OCI-LY7 (cell line): ENCODE results near the gene EID2B. TPM values are rescaled to one million over a fixed set of nuclear protein-coding genes. Genes with fewer than 3 reads are reported as not detected.

ENCODE experiments used
- BruUV-seq: library from RNA; stranded (reverse); fragments of 400-500 nt; replicated peaks from 2 replicates; lab custom pipeline; 2021; lab: Mats Ljungman, UMichigan
- CTCF ChIA-PET: fragments of 300-600 bp; sonication (Branson Sonifier 250); formaldehyde crosslinking; loops from one replicate; lab custom pipeline; 2022; ENCODE audit warnings: antibody characterized with exemption; ENCODE audit not compliant: unreplicated experiment; lab: Charles Lee
- POLR2A ChIA-PET: fragments of 300-600 bp; sonication (Branson Sonifier 250); formaldehyde crosslinking; loops from one replicate; lab custom pipeline; 2022; ENCODE audit warnings: antibody characterized with exemption; lab: Charles Lee
- DNase-seq: peaks from one replicate; pipeline ENCODE4 v3.0.0-alpha.2; 2015; ENCODE audit warnings: low spot score
- H2AFZ ChIP-seq: fragments of 200-600 bp; sonication (generic), shearing (Covaris generic); 2 replicates; pipeline ENCODE4 v1.6.1; 2014; ENCODE audit warnings: mild to moderate bottlenecking, antibody characterized with exemption, low read length, moderate library complexity
- H3K27ac ChIP-seq: fragments of 200-600 bp; sonication (generic); 2 replicates; pipeline ENCODE4 v1.5.1; 2014; ENCODE audit warnings: mixed run types, low read depth, mild to moderate bottlenecking, moderate library complexity, low read length, inconsistent platforms; ENCODE audit not compliant: poor library complexity, severe bottlenecking
- H3K36me3 ChIP-seq: fragments of 200-600 bp; sonication (generic); 2 replicates; pipeline ENCODE4 v1.6.1; 2014; ENCODE audit warnings: mild to moderate bottlenecking, antibody characterized with exemption, low read length, moderate library complexity, mixed read lengths; ENCODE audit not compliant: insufficient read depth
- H3K4me1 ChIP-seq: fragments of 200-600 bp; sonication (generic); 2 replicates; pipeline ENCODE4 v1.5.1; 2014; ENCODE audit warnings: mild to moderate bottlenecking, low read length; ENCODE audit not compliant: insufficient read depth, poor library complexity, severe bottlenecking
- H3K4me2 ChIP-seq: fragments of 200-600 bp; sonication (generic); 2 replicates; pipeline ENCODE4 v1.6.1; 2014; ENCODE audit warnings: mild to moderate bottlenecking, low read length
- H3K4me3 ChIP-seq: fragments of 200-600 bp; sonication (generic); 2 replicates; pipeline ENCODE4 v1.5.1; 2014; ENCODE audit warnings: mild to moderate bottlenecking, low read depth, low read length; ENCODE audit not compliant: poor library complexity, severe bottlenecking
- H3K79me2 ChIP-seq: fragments of 200-600 bp; sonication (generic); 2 replicates; pipeline ENCODE4 v1.6.1; 2016; ENCODE audit warnings: low read depth, mild to moderate bottlenecking, low read length, moderate library complexity, mixed read lengths; ENCODE audit not compliant: insufficient read depth
- H3K9me2 ChIP-seq: fragments of 200-600 bp; sonication (generic); 2 replicates; pipeline ENCODE4 v1.6.1; 2016; ENCODE audit warnings: mild to moderate bottlenecking, low read length, mixed read lengths; ENCODE audit not compliant: insufficient read depth
- H3K9me3 ChIP-seq: fragments of 200-600 bp; sonication (generic); 2 replicates; pipeline ENCODE4 v1.6.1; 2014; ENCODE audit warnings: mild to moderate bottlenecking, mixed run types, low read length, mixed read lengths
- H4K20me1 ChIP-seq: fragments of 200-600 bp; sonication (generic); 2 replicates; pipeline ENCODE4 v1.6.1; 2014; ENCODE audit warnings: mild to moderate bottlenecking, antibody characterized with exemption, low read length, moderate library complexity, mixed read lengths; ENCODE audit not compliant: insufficient read depth
- EZH2phosphoT487 ChIP-seq: fragments of 200-600 bp; sonication (generic); IDR thresholded peaks from 2 replicates; pipeline ENCODE4 v1.6.1; 2018; ENCODE audit warnings: low read depth, borderline replicate concordance, mild to moderate bottlenecking, mixed run types, antibody characterized with exemption, low read length, moderate library complexity, mixed read lengths
- intact Hi-C: fragments of 100-400 bp; cut with micrococcal nuclease; formaldehyde crosslinking; loops from one replicate; pipeline ENCODE4 v1.10.0; 2022; ENCODE audit not compliant: unreplicated experiment
- total RNA-seq, 2 experiments: library from RNA; depleted of rRNA in 1 of 2; stranded (reverse); fragments of >200 nt in 1 of 2; shearing (Covaris generic) in 1 of 2; gene quantifications; 2 replicates each; pipeline ENCODE4 v1.2.3, GENCODE V29; 2014 to 2022
- TF ChIP-seq, protein P1 (sequence below): fragments of 200-600 bp; sonication (generic); conservative IDR thresholded peaks from 2 replicates; pipeline ENCODE4 v1.5.1; 2014; ENCODE audit warnings: mild to moderate bottlenecking, antibody characterized with exemption, low read length, moderate library complexity, mixed read lengths

Gene EID2B
- total RNA-seq, 2 experiments from 2014 or later: 8.8 to 13.9 TPM

DNA sequence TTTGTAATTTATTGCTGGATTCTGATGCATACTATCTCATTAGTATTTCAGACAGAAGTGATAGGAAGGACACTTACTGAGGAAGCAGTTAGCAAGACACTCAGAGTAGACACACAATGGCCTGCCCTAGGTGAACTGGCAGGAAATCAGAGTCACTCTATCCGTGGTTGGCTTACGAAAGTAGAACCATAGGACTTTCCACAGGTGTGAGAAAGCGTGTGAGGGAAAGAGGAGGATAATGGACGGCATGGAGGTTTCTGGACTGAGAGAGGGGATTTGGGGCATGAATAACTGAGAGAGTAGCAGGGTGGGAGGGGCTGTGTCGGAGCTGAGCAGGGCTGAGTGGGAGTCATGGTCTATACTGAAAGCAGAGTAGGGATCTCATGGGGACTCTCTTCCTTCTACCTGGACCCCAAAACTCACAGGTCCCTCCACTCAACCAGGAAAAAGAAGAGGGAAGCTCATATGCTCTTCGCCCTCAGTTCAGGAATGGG lies 26.0 kb upstream of the EID2B start:
- Histone ChIP-seq H3K27ac (no peak overlapping the region), H2AFZ (peak overlapping the region; percentile 38; the same call in 1 of the 2 replicates), H3K36me3 (no peaks in the 10 kb centered on the region), H4K20me1 (no peaks in the 10 kb centered on the region), H3K9me3 (no peaks in the 10 kb centered on the region), H3K4me3 (peak overlapping the region; percentile 28), H3K9me2 (no peaks in the 10 kb centered on the region), H3K4me1 (peaks cover 8% of the 10 kb centered on the region), H3K79me2 (no peaks in the 10 kb centered on the region), H3K4me2 (peak overlapping the region; percentile 48)
- TF ChIP-seq, protein P1, sequence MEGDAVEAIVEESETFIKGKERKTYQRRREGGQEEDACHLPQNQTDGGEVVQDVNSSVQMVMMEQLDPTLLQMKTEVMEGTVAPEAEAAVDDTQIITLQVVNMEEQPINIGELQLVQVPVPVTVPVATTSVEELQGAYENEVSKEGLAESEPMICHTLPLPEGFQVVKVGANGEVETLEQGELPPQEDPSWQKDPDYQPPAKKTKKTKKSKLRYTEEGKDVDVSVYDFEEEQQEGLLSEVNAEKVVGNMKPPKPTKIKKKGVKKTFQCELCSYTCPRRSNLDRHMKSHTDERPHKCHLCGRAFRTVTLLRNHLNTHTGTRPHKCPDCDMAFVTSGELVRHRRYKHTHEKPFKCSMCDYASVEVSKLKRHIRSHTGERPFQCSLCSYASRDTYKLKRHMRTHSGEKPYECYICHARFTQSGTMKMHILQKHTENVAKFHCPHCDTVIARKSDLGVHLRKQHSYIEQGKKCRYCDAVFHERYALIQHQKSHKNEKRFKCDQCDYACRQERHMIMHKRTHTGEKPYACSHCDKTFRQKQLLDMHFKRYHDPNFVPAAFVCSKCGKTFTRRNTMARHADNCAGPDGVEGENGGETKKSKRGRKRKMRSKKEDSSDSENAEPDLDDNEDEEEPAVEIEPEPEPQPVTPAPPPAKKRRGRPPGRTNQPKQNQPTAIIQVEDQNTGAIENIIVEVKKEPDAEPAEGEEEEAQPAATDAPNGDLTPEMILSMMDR: no peak
- TF ChIP-seq EZH2phosphoT487: no peak
- peak; percentile 15 for DNase-seq
- intact Hi-C loops: loop anchor here (10.0 kb wide), 1 partner anchor 206 kb away; no protein-coding TSS in a partner anchor
- no TSS peak for BruUV-seq
- POLR2A ChIA-PET: no interaction called here
- CTCF ChIA-PET: interaction anchor here (0.5 kb wide), 1 partner anchor 16 kb away, joined by 4 read pairs; no protein-coding TSS in a partner anchor

DNA sequence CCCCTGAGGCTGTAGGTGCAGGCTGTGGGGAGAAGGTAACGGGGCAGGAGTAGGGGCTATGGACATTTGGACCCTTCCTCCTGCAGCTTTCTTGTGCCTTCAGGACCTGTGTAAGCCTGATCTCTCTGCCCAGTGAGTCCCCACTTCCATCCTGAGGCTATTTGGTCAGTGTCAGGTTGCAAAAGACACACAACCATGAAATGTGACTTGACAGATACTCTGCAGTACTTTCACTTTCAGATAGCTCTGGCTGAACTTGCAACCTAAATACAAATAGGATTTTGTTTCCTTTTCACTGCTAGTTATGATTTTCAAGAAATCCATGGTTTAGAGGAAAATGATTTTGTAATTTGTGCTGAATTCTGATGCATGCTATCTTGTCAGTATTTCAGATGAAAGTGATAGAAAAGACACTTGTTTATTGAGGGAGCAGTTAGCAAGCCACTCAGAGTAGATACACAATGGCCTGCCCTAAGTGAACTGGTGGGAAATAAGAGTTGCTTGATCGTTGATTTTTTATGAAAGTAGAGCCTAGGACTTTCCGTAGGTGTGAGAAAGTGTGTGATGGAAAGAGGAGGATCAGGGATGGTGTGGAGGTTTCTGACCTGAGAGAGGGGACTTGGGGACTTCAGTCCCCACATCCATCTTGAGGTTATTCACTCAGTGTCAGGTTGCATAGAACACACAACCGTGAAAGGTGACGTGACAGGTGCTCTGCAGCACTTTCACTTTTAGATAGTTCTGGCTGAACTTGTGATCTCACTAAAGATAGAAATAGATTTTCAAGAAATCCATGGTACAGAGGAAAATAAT lies 25.4 kb upstream of the EID2B start:
- Histone ChIP-seq H3K4me2 (peak overlapping the region; percentile 48), H3K27ac (no peak overlapping the region), H3K9me3 (no peaks in the 10 kb centered on the region), H3K36me3 (no peaks in the 10 kb centered on the region), H4K20me1 (no peaks in the 10 kb centered on the region), H2AFZ (peak overlapping the region; percentile 38; the same call in 1 of the 2 replicates), H3K4me3 (peak overlapping the region; percentile 28), H3K79me2 (no peaks in the 10 kb centered on the region), H3K4me1 (peaks cover 8% of the 10 kb centered on the region), H3K9me2 (no peaks in the 10 kb centered on the region)
- POLR2A ChIA-PET: no interaction called here
- BruUV-seq: no TSS peak
- CTCF ChIA-PET: no interaction called here
- TF ChIP-seq, protein P1: no peak
- no peak for TF ChIP-seq EZH2phosphoT487
- intact Hi-C loops: loop anchor here (10.0 kb wide), 1 partner anchor 207 kb away; no protein-coding TSS in a partner anchor
- peak; percentile 12 for DNase-seq

DNA sequence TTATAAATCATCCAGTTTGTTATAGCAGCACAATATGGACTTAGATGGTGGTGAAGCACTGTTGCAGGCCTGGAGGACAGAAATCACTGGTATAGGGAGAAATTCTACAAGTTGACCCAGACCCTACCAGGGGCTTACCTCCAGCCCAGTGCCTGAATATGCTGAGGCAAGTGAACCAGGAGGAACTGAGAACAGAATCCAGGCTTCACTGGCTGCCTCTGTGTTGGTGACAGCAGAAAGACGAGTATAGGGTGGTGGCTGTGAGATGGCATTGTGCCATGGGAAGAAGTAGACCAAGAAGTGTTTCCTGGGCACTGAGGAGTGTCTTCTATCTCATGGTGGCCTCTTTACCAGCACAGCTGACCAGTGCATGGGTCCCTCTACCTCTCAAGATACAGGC lies 23.2 kb upstream of the EID2B start:
- Histone ChIP-seq H3K4me1 (peaks cover 18% of the 10 kb centered on the region), H3K9me3 (no peaks in the 10 kb centered on the region), H3K79me2 (no peaks in the 10 kb centered on the region), H3K4me3 (no peak overlapping the region), H3K9me2 (no peaks in the 10 kb centered on the region), H3K27ac (no peak overlapping the region), H3K36me3 (no peaks in the 10 kb centered on the region), H3K4me2 (no peak overlapping the region), H4K20me1 (no peaks in the 10 kb centered on the region), H2AFZ (no peak overlapping the region)
- intact Hi-C loops: loop anchor here (10.0 kb wide), 1 partner anchor 209 kb away; no protein-coding TSS in a partner anchor
- ChIA-PET POLR2A (no interaction called here), CTCF (no interaction called here)
- no peak for DNase-seq
- TF ChIP-seq, protein P1: no peak
- no peak for TF ChIP-seq EZH2phosphoT487
- no TSS peak for BruUV-seq
